Erythroblast (primary cell): ENCODE data around the gene GARIN5A.

ENCODE experiments used
- DNase-seq, 2 experiments: peaks; one replicate each; lab custom pipeline; 2025; lab: John Stamatoyannopoulos, UW
- GATA1 ChIP-seq: IDR thresholded peaks from 2 replicates; pipeline ENCODE4 v1.6.1; 2011; ENCODE audit warnings: low read depth, mild to moderate bottlenecking, control low read depth, low read length, moderate library complexity
- POLR2A ChIP-seq: IDR thresholded peaks from 2 replicates; pipeline ENCODE4 v1.6.1; 2011; ENCODE audit warnings: mild to moderate bottlenecking, low read length

Gene GARIN5A

DNA sequence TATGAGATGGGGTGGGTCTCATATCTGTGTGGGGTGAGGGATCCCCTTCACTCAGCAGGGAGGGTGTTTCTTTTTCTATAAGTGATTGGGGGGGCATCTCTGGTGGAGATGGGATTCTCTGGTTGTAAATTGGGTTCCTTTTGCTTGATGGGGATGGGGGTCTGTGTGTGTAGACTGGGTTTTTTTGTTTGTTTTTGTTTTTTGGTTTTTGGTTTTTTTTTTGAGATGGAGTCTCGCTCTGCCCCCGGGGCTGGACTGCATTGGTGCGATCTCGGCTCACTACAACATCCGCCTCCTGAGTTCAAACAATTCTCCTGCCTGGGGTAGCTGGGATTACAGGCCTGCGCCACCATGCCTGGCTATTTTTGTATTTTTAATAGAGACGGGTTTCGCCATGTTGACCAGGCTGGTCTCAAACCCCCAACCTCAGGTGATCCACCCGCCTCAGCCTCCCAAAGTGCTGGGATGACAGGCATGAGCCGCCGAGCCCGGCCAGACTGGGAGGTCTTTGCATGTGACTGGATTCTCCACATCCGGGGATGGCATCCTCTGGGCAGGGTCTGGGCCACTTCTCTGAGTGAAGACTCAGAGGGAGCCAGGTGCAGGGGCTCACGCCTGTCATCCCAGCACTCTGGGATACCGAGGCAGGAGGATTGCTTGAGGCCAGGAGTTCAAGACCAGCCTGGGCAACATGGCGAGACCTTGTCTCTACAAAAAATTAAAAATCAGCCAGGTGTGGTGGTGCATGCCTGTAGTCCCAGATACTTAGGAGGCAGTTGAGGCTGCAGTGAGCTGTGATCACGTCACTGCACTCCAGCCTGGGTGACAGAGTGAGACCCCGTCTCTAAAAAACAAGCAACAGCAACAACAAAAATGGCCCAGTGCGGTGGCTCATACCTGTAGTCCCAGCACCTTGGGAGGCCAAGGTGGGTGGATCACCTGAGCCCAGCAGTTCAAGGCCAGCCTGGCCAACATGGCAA is 43.2 kb downstream of the GARIN5A start:
- DNase-seq: no peak

DNA sequence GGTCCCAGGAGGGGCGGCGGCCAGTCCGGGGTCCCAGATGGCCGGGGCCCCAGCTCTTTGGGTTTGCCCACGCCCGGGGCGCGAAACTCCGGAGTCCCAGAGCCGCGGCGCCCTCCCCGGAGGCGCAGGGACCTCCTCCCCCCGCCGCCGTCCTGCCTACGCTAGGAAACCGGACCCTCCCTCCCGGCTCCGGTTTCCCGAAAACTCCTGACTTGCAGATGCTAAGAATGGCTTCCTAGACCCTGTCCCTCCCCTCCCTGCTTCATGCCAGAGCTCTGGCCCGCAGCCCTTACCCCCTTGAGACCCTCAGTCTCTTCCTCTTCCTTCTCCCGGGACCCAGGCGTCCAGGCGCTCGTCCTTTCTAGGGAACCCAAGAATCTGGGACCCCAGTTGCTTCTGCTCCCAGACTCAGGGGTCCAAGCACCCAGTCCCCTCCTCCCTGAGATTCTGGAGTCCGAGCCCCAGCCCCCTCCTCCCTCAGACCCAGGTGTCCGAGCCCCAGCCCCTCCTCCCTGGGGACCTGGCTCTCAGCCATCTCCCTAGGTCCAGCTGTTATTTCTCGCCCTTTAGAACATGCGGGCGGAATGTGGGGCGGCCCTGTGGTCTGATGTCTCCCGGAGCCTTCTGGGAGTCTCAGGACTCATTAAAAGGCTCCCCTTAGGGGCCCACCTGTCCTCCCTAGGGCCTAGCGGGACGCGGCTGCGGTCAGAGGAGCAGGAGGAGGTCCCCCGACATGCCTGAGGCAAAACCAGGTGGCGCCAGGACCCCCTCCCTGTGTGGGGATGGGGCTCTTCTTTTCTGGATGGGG is 44.2 kb downstream of the GARIN5A start, which contains the start of gene MYBPC2:
Gene MYBPC2 (plus strand): TSS at position 672 of the 808 bp plus-strand sequence. CDS start 62 bp downstream, at position 734.
- no peak for DNase-seq
- no peak for TF ChIP-seq POLR2A
- TF ChIP-seq GATA1: no peak

More for the DNA sequence above, 43.2 kb downstream of the GARIN5A start:
- TF ChIP-seq POLR2A (no peak), GATA1 (no peak)

DNA sequence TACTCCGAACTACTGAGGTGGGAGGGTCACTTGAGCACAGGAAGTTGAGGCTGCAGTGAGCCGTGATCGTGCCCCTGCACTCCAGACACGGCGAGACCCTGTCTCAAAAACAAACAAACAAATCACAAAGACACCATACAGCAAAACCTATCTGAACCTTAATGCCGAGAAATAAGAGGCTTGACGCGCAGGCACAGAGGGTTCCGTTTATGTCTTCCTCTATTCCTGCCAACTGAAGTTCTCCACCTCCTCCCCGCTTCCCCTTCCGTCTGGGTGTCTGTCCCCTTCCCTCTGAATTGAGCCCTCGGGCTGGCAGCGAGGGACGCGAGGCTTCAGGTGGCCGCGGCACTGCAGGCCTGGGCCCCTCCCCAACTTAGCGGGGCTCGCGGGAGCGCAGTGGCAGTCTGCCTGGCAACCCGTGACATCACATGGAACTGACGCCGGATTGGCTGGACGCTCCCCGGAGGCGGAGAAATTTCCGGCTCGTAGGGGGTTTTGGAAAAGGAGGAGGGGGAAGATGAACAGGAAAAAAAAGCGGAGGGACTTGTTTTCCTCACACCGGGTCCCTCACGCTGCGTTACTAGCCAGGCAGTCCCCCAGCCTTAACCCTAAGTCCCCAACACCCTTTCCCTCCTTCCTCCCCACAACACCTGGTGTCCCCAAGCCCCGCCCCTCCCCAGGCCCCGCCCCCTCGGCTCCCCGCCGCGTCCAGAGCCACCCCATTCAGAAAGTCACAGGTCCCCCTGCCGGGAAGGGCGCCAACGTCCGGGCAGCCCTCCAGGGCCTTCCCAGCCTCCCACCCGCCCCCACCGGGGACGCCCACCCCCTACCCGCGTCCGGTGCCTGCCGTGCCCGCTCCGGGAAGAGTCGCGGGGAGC is 45.1 kb downstream of the GARIN5A start:
- TF ChIP-seq POLR2A: no peak
- no peak for TF ChIP-seq GATA1
- DNase-seq: peak; percentile 74 to 89

DNA sequence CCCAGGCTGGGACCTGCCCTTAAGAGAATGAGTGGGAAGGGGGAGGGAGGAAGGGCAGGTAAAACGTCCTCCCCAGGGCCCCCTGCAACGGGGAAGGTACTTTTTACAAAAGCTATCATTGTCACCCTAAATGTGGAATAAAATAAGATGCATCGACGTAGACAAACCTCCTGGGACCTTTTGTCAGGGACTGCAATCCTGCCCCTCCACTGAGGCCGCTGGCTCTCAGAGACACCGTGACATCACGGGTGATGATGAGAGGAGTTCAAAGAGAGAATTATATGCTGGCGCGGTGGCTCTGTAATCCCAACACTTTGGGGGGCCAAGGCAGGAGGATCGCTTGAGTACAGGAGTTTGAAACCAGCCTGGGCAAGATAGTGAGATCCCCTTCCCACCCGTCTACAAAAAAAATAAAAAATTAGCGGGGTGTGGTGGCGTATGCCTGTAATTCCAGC is 45.7 kb downstream of the GARIN5A start:
- no peak for TF ChIP-seq POLR2A
- no peak for TF ChIP-seq GATA1

DNA sequence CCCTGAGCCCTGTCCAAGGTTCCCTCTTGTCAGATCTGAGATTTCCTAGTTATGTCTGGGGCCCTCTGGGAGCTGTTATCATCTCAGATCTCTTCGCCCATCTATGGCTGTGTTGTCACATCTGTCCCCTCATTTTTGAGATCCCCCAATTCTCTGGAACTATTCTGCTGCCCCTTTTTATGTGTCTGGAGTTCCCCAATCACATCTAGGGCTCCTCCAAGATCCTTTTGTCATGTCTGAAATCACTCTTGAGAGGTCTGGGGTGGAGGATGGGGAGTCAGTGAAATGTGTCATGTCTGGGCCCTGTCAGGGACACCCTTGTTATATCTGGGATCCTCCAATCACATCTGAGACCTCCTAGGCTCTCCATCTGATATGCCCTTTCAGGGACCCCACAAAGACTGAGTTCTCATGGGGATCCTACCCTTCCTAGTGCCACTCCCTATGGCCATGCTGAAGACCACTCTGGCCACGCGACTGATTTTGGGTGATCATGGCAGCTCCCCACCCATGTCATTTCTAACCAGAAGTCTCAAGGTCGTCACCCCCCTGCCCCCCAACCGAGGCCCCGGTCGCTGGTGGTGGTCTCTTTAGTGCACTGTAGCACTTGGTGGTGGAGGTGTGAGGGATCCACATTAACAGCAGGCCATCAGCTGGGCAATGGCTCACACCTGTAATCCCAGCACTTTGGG is 47.7 kb downstream of the GARIN5A start:
- no peak for DNase-seq
- no peak for TF ChIP-seq POLR2A
- no peak for TF ChIP-seq GATA1

More for the DNA sequence above, 45.7 kb downstream of the GARIN5A start:
- DNase-seq: no peak

DNA sequence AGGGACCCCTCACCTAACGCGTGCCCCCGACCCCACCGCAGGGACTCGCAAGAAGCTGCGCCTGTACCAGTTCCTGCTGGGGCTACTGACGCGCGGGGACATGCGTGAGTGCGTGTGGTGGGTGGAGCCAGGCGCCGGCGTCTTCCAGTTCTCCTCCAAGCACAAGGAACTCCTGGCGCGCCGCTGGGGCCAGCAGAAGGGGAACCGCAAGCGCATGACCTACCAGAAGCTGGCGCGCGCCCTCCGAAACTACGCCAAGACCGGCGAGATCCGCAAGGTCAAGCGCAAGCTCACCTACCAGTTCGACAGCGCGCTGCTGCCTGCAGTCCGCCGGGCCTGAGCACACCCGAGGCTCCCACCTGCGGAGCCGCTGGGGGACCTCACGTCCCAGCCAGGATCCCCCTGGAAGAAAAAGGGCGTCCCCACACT is 48.6 kb downstream of the GARIN5A start:
- DNase-seq: peak; percentile 65 to 67
- TF ChIP-seq GATA1 (no peak), POLR2A (no peak)

DNA sequence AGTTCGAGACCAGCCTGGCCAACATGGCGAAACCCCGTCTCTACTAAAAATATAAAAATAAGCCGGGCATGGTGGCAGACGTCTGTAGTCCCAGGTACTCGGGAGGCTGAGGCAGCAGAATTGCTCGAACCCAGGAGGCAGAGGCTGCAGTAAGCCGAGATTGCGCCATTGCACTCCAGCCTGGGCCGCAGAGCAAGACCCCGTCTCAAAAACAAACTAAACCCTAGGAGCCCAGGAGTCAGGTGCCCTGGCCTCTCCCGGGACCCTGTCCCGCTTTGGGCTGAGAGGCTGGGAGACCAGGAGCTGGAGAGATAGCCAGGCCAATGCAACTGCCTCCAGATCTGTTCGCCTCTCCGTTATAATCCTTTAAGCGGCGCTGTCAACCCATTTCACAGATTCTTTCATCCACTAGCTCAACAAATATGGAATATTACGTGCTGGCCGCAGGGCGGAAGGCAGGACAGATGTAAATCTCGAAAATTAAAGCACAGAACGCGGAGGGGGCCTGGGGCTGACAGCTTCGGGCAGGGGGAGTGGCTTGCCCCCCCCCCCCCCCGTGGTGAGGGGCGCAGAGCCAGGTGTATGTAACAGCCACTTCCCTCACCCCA is 49.2 kb downstream of the GARIN5A start:
- TF ChIP-seq GATA1 (no peak), POLR2A (no peak)
- DNase-seq: no peak

DNA sequence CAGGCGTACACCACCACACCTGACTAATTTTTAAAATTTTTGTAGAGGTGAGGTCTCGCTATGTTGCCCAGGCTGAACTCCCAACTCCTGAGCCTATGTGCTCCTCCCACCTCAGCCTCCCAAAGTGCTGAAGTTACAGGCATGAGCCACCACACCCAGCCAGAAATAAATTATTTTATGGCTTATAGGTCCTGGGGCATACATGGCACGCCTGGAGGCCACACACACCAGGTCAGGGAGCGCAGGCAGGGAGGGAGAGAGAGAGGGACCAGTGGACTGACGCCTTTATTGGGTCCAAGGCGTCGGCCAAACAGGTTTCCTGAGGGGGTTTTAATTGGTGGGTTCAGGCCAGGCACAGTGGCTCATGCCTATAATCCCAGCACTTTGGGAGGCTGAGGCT is 51.1 kb downstream of the GARIN5A start:
- DNase-seq: no peak
- TF ChIP-seq POLR2A (no peak), GATA1 (no peak)

DNA sequence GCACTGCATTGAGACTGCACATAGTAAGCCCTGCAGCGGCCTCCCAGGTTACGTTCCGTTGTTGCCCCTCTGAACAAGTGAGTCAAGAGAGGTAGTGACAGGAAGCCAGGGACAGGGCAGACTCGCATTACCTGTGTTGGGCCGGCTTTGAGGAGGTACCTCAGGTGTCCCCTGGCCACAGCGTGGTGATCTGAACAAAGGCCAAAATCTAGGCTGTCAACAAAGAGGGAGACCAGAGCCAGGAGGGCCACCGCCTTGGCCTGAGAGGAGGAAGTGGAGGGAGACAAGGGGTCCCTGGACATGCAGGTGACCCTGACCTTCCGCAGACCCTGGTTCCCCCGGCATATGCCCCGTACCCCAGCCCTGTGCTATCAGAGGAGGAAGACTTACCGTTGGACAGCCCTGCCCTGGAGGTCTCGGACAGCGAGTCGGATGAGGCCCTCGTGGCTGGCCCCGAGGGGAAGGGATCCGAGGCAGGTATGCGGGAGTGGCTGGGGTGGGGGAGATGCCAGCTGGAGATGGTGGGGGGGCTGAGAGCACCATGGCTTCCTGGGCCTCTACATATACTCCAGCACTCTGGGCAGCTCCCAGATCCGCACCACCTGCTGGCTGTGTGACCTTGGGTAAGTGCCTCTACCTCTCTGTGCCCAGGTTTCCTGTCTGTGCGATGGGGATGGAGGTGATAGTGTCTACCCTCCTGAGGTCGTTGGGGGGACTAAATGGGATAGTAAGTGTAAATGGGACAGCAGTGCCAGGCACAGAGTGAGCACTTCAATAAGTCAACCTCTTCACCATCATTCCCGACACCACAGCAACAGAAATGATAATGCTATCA is 53.2 kb downstream of the GARIN5A start:
- DNase-seq: no peak

DNA sequence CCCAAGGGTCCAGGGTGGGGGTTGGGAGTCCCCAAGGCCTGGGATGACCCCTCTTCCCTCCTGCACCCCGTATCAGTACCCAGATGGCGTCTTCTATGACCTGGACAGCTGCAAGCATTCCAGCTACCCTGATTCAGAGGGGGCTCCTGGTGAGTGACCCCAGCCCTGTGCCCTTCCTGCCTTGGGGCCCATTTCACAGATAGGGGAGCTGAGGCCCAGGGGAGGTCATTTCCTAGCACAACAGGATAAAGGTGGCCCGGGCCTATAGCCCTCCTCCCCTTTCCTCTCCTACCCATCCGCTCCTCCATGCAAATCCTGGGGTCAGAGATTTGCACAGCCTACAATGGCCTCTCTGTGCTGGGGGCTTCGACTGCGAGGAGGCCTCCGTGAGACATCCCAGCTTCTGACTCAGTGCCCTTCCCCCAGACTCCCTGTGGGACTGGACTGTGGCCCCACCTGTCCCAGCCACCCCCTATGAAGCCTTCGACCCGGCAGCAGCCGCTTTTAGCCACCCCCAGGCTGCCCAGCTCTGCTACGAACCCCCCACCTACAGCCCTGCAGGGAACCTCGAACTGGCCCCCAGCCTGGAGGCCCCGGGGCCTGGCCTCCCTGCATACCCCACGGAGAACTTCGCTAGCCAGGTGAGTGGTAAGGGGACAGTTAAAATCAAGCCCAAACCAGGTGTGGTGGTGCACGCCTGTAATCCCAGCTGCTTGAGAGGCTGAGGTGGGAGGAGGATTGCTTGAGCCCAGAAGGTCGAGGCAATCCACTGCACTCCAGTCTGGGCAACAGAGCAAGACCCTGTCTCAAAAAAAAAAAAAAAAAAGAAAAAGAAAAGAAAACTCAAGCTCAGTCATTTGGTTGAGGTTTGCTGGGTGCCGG is 54.0 kb downstream of the GARIN5A start:
- no peak for DNase-seq
- no peak for TF ChIP-seq GATA1
- no peak for TF ChIP-seq POLR2A

More for the DNA sequence above, 53.2 kb downstream of the GARIN5A start:
- TF ChIP-seq POLR2A (no peak), GATA1 (no peak)
